ENCODE results near the gene ALDH4A1.

- no peak for TF ChIP-seq CTCF (IDR thresholded peaks at IDR 0.05)
- no peak for TF ChIP-seq POLR2A (IDR thresholded peaks at IDR 0.05)
These were observed 45.9 kb downstream of the ALDH4A1 start for GRCh38 chr1:18856435-18856834.

All from adrenal gland (tissue), 5 donors.